ENCODE results near the gene AKAP1. TPM values are rescaled to one million over a fixed set of nuclear protein-coding genes. Genes with fewer than 3 reads are reported as not detected.

The AKAP1 gene
- total and polyA plus RNA-seq, 4 donors: 31.3 to 58.5 (median 39.8) TPM

DNA sequence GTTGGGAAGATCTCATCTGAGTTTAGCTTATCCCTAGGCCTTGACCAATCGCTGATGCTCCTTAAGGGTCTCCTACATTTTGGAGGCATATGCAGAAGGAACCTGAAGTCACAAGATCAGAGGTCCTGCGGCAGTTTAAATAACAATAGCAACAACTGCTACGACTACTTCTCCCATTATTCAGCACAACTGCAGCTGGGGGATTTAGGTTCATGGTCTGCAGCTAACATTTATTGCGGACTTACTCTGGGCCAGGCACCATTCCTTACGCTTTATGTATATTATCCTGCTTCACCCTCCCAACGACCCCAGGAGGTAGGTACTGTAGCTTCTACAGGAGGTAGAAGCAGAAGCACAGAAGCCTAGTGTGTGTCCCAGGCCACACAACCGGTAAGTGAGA is 59.5 kb downstream of the AKAP1 start (continued):
- TF ChIP-seq, protein P1, sequence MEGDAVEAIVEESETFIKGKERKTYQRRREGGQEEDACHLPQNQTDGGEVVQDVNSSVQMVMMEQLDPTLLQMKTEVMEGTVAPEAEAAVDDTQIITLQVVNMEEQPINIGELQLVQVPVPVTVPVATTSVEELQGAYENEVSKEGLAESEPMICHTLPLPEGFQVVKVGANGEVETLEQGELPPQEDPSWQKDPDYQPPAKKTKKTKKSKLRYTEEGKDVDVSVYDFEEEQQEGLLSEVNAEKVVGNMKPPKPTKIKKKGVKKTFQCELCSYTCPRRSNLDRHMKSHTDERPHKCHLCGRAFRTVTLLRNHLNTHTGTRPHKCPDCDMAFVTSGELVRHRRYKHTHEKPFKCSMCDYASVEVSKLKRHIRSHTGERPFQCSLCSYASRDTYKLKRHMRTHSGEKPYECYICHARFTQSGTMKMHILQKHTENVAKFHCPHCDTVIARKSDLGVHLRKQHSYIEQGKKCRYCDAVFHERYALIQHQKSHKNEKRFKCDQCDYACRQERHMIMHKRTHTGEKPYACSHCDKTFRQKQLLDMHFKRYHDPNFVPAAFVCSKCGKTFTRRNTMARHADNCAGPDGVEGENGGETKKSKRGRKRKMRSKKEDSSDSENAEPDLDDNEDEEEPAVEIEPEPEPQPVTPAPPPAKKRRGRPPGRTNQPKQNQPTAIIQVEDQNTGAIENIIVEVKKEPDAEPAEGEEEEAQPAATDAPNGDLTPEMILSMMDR (IDR thresholded peaks at IDR 0.05; ENCODE audit: low read depth, low read length, missing input control): no peak
- TF ChIP-seq GABPA (IDR thresholded peaks at IDR 0.05 in 1 of 2, conservative IDR thresholded peaks at IDR 0.05 in 1 of 2) (no peak), TAF1 (conservative IDR thresholded peaks at IDR 0.05) (no peak)

DNA sequence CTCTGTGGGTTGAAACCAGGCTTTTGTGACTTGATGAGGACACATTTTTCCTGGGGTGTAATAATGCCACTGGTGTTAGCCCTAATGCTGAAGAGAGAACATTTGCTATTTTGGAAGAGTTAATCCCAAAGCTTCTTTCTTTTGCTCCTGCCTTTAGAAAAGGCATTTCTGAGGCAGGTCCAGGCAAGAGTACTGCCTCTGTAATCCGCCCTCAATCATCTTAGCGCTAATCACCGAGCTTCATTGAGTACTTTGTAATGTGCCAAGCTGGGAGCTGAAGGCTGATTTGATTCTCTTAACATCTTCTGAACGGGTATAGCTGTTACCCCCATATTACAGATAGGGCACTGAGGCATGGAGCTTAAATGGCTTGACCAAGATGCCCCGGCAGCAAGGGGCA is 60.3 kb downstream of the AKAP1 start:
- Histone ChIP-seq H3K27ac (ENCODE audit: low read depth in 1 of 2, low read length in 2 of 2) (no peak overlapping the region), H3K4me3 (ENCODE audit: low read depth in 1 of 3, low read length in 3 of 3) (no peak overlapping the region)
- 89% methylated on average over 5 of the region's 5 CpGs for WGBS

DNA sequence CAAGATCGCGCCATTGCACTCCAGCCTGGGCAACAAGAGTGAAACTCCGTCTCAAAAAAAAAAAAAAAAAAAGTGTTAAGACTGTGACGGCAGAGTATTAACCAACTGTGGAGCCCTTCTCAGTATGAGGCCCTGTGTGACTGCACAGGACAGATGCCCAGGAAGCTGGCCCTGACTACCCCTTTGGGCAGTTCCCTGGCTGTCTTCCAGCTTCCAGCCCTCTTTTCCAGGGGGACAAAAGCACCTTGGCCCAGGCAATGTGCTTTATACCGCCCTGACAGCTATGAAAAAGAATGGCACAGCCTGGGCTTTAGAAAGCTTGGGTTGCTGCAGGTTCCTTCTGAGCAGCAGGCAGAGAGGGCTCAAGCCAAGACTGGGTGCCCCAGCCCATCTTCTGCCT is 61.2 kb downstream of the AKAP1 start:
- H3K27ac ChIP-seq (ENCODE audit: low read depth in 1 of 2, low read length in 2 of 2): no peak overlapping the region
- H3K4me3 ChIP-seq (ENCODE audit: low read depth in 1 of 3, low read length in 3 of 3): no peak overlapping the region
- 93% methylated on average over 5 of the region's 5 CpGs for WGBS
- H3K4me1 ChIP-seq (ENCODE audit: control insufficient read depth in 4 of 4, insufficient read depth in 4 of 4, low read length in 3 of 4): no peaks in the 10 kb centered on the region
- H3K9ac ChIP-seq (ENCODE audit: low read depth in 1 of 2, low read length in 2 of 2): no peak overlapping the region
- H3K27me3 ChIP-seq (ENCODE audit: control insufficient read depth in 4 of 4, insufficient read depth in 4 of 4, low read length in 3 of 4): peaks cover 0 to 2% (median 0%) of the 10 kb centered on the region in 4 donors
- DNase-seq (ENCODE audit: low spot score): no peak
- H3K36me3 ChIP-seq (ENCODE audit: control insufficient read depth in 4 of 4, insufficient read depth in 3 of 4, low read depth in 1 of 4, low read length in 3 of 4): no peaks in the 10 kb centered on the region
- peaks cover 0 to 5% (median 4%) of the 10 kb centered on the region in 4 donors for H3K9me3 ChIP-seq (ENCODE audit: control insufficient read depth in 4 of 4, low read length in 3 of 4)
- TF ChIP-seq, protein P2, sequence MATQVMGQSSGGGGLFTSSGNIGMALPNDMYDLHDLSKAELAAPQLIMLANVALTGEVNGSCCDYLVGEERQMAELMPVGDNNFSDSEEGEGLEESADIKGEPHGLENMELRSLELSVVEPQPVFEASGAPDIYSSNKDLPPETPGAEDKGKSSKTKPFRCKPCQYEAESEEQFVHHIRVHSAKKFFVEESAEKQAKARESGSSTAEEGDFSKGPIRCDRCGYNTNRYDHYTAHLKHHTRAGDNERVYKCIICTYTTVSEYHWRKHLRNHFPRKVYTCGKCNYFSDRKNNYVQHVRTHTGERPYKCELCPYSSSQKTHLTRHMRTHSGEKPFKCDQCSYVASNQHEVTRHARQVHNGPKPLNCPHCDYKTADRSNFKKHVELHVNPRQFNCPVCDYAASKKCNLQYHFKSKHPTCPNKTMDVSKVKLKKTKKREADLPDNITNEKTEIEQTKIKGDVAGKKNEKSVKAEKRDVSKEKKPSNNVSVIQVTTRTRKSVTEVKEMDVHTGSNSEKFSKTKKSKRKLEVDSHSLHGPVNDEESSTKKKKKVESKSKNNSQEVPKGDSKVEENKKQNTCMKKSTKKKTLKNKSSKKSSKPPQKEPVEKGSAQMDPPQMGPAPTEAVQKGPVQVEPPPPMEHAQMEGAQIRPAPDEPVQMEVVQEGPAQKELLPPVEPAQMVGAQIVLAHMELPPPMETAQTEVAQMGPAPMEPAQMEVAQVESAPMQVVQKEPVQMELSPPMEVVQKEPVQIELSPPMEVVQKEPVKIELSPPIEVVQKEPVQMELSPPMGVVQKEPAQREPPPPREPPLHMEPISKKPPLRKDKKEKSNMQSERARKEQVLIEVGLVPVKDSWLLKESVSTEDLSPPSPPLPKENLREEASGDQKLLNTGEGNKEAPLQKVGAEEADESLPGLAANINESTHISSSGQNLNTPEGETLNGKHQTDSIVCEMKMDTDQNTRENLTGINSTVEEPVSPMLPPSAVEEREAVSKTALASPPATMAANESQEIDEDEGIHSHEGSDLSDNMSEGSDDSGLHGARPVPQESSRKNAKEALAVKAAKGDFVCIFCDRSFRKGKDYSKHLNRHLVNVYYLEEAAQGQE (IDR thresholded peaks at IDR 0.05): no peak
- TF ChIP-seq SP1 (IDR thresholded peaks at IDR 0.05): no peak
- no peak for TF ChIP-seq JUND (IDR thresholded peaks at IDR 0.05)
- no peak for TF ChIP-seq NR2F2 (IDR thresholded peaks at IDR 0.05)
- TF ChIP-seq, protein P3, sequence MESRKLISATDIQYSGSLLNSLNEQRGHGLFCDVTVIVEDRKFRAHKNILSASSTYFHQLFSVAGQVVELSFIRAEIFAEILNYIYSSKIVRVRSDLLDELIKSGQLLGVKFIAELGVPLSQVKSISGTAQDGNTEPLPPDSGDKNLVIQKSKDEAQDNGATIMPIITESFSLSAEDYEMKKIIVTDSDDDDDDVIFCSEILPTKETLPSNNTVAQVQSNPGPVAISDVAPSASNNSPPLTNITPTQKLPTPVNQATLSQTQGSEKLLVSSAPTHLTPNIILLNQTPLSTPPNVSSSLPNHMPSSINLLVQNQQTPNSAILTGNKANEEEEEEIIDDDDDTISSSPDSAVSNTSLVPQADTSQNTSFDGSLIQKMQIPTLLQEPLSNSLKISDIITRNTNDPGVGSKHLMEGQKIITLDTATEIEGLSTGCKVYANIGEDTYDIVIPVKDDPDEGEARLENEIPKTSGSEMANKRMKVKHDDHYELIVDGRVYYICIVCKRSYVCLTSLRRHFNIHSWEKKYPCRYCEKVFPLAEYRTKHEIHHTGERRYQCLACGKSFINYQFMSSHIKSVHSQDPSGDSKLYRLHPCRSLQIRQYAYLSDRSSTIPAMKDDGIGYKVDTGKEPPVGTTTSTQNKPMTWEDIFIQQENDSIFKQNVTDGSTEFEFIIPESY (IDR thresholded peaks at IDR 0.05): no peak
- TF ChIP-seq HNF4A (conservative IDR thresholded peaks at IDR 0.05): no peak
- TF ChIP-seq RXRA (IDR thresholded peaks at IDR 0.05): no peak
- TF ChIP-seq YY1 (IDR thresholded peaks at IDR 0.05): no peak
- no peak for TF ChIP-seq GABPA (IDR thresholded peaks at IDR 0.05 in 1 of 2, conservative IDR thresholded peaks at IDR 0.05 in 1 of 2)
- TF ChIP-seq FOXA1 (IDR thresholded peaks at IDR 0.05): no peak
- no peak for TF ChIP-seq HNF4G (IDR thresholded peaks at IDR 0.05)
- TF ChIP-seq, protein P4, sequence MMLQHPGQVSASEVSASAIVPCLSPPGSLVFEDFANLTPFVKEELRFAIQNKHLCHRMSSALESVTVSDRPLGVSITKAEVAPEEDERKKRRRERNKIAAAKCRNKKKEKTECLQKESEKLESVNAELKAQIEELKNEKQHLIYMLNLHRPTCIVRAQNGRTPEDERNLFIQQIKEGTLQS (IDR thresholded peaks at IDR 0.05): no peak
- no peak for TF ChIP-seq FOXA2 (IDR thresholded peaks at IDR 0.05)
- no peak for TF ChIP-seq EGR1 (IDR thresholded peaks at IDR 0.05; ENCODE audit: low read depth in 2 of 2)
- TF ChIP-seq, protein P5, sequence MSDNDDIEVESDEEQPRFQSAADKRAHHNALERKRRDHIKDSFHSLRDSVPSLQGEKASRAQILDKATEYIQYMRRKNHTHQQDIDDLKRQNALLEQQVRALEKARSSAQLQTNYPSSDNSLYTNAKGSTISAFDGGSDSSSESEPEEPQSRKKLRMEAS (IDR thresholded peaks at IDR 0.05): no peak
- no peak for TF ChIP-seq RAD21 (IDR thresholded peaks at IDR 0.05)
- no peak for TF ChIP-seq TAF1 (conservative IDR thresholded peaks at IDR 0.05)

More for the DNA sequence above, 60.3 kb downstream of the AKAP1 start:
- TF ChIP-seq, protein P2 (IDR thresholded peaks at IDR 0.05): no peak
- TF ChIP-seq RXRA (IDR thresholded peaks at IDR 0.05): no peak
- Histone ChIP-seq H3K27me3 (ENCODE audit: control insufficient read depth in 4 of 4, insufficient read depth in 4 of 4, low read length in 3 of 4) (peaks cover 0 to 2% (median 0%) of the 10 kb centered on the region in 4 donors), H3K9ac (ENCODE audit: low read depth in 1 of 2, low read length in 2 of 2) (no peak overlapping the region), H3K36me3 (ENCODE audit: control insufficient read depth in 4 of 4, insufficient read depth in 3 of 4, low read depth in 1 of 4, low read length in 3 of 4) (no peaks in the 10 kb centered on the region), H3K4me1 (ENCODE audit: control insufficient read depth in 4 of 4, insufficient read depth in 4 of 4, low read length in 3 of 4) (no peaks in the 10 kb centered on the region), H3K9me3 (ENCODE audit: control insufficient read depth in 4 of 4, low read length in 3 of 4) (peaks cover 0 to 5% (median 4%) of the 10 kb centered on the region in 4 donors)
- DNase-seq (ENCODE audit: low spot score): no peak
